ENCODE results near the gene PLCL1.

The PLCL1 gene

DNA sequence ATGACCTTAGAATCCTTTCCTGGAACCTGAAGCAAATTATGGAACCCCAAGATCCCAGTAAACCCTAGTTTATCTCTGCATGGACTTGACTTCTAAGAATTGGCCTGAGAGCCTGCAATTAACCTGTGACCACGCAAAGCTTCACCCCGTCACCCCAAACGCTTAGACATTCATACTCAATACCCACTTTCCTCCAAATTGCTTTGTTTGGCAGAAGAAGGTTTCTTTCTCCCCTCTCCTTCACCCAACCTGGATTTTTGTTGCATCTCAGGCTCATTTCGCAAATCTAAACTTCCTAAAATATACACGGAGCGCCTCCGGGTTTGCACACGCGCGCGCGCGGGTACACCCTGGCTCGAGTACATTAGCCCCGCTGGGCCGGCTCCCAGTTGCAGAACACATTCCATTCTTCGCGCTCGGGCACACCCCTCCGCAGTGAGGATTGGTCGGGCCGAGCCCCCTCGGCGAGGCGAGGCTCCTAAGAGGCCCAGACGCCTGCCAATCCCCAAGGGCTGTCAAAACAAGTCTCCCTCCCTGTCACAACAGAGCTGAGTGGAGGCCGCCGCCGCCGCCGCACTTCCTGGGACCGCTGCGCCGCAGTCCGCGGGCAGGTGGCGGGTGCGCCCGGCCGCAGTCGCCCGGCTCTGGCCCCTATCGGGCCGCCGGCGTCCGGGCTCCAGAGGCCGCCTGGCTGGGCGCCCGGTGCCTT lies at the start of gene PLCL1:
Gene PLCL1, plus strand, starts transcription at position 545 of the 709 bp plus-strand sequence.
- peak; percentile 90 for DNase-seq

DNA sequence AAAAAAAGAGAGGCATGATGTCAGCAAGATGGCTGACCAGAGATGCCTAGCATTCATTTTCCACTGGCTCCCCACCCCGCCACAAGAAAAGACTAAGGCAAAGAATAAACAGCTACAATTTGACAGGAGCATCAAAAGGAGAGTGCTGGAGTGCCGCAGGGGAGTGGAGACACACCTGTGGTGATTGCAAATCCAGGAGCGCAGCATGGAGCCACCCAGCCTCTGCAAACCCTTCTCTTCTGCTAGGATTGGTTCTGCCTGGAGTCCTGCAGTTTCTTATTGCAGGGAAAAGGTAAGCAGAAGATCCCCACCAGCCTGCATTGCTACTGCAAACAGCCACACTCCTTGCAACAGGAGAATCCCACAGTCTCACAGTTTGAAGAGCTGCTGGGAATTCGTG lies 45.4 kb upstream of the PLCL1 start:
- DNase-seq: no peak

DNA sequence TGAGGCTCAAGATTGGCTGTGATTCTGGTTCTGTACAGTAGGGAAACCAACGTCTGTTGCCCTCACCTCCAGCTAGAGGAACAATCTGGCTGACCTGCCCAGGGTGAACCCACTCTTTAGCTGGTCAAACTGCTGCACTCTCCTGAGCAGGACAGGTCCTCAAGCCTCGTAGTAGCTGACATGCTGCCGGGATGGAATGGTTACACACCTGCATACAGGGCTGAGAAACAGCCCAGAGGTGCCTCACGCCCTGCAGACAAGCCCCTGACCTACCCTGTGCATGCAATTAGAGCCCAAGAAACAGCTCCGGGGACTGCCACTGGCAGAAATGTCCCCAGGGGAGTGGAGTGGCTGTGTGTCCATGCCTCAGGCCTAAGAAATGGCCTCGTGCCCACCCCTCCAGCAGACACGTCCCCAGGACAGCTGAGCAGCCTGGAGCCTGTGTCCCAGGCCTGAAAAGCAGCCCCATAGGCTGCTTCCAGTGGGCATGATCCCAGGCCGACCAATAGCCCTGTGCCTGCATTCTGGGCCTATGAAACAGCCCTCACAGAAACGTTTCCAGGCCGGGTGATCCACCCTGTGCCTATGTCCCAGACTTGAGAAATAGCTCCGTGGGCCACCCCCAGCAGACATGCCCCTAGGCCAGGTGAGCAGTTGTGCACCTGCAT lies 44.6 kb upstream of the PLCL1 start:
- no peak for DNase-seq

GRCh38 chr2:197760293-197760657 lies 44.1 kb upstream of the PLCL1 start:
- DNase-seq: no peak

GRCh38 chr2:197777823-197778407 lies 26.5 kb upstream of the PLCL1 start:
- DNase-seq: peak; percentile 13 to 36

- DNase-seq: no peak
Observed at GRCh38 chr2:197779261-197779660, 25.1 kb upstream of the PLCL1 start.

- DNase-seq: no peak
Observed at GRCh38 chr2:197782126-197782525, 22.3 kb upstream of the PLCL1 start.

DNA sequence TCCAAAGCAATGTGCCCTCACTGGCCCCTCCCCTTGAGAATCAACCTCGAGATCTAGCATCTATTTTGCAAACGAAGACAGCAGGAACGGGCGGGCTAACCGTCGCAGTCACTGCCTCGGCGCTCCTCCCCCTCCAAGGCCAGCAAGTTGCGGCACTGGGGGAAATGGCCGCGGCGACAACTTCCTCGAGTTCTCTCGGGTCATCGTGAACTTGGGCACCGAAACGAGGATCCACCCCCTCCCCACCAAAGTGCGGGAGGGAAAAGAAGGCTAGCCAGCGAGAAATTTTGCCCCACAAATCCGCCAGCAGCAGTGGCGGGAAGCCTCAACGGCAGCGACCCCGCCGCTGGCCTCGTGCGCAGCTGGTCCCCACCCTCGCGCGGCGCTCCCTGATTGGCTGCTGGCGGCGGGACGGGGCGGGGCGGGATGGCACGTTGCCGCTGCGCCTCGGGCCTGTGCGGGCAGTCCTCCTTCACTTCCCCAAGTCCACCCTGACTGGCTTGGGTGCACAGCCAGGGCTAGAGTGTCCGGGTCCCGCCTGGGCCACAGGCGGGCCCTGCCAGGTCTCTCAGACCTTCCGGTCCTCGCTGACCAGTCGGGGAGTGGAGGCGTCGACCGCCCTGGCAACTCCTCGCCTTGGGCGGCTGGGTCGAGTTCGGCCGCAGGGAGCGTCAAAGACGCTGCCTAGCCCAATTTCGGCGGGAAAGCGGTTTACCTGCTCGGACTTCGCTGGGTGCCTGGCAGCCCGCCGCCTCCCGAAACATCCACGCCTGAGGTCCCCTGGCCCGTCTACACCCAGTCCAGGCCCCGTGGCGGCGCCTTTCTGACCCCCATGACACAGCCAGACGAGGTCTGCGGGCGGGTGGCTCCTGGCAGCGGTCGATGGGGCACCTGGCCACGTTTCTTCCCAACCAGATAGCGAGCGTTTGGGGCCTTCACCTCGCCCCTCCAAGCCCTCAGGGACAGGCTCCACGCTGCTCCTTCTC lies 19.1 kb upstream of the PLCL1 start, which contains the start of gene BOLL:
Gene BOLL, minus strand, starts transcription at position 364 of the 986 bp plus-strand sequence. CDS start 3,469 bp downstream, outside the sequence.
- DNase-seq: no peak

DNA sequence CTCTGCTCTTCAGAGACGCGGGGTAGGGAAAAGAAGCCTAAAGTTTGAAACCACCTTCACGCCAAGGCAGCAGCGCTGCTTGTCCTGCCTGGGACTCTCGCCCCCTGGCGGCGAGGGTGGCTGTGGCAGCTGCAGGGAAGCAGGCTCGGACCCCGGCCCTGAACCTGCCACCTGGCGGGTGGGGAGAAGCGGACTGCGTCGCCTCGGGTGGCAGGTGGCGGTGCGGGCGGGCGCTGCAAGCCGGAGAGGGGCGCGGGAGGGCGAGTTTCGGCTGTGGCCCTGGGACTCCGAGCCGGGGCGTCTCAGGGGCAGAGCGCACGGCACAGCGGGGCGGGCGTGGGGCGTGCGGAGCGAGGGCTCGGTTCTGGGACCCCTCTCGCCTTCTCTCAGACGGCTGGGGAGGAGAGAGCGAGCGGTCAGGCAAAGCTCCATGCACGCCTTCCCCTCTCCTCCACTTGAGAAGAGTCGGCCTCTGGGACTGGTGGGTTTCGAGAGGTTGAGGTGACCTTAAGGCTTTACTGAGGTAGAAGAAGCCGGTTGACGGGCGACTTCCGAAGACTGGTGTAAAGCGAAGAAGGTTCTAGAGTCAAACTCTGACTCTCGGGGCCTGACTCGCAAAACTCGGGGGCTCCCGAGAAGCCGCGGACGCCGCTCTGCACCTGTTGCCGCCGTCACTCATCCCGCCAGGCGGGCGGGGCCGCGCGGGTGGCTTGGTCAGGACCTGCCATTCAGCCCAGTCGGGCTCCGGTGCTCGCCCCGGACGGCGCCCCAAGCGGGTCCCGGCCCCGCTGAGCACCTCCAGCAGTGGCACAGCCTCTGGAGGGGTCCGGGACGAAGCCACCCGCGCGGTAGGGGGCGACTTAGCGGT lies 18.1 kb upstream of the PLCL1 start:
- DNase-seq: peak; percentile 67 to 77

DNA sequence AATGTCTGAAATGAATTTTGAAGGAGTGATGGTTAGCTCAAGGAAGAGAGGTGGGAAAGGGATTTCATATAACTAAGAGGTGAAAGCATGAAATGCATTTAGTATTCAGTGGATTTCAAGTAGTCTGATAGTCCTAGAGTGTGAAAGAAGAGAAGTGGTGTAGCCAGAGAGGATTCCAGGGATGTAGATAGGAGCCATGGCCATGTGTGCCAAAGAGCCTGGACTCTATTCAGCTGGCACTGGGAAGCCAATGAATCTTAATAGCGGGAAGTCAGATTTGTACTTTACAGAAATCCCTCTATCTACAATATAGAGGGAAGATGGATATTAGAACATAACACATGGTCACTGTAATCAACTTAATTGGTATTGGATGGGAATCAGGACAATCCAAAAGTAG lies 10.9 kb upstream of the PLCL1 start:
- DNase-seq: no peak

- DNase-seq: no peak
Observed at GRCh38 chr2:197795277-197795676, 9.1 kb upstream of the PLCL1 start.

- DNase-seq: no peak
Observed at GRCh38 chr2:197798187-197798586, 6.2 kb upstream of the PLCL1 start.

GRCh38 chr2:197799068-197799467 lies 5.3 kb upstream of the PLCL1 start:
- DNase-seq: no peak

DNA sequence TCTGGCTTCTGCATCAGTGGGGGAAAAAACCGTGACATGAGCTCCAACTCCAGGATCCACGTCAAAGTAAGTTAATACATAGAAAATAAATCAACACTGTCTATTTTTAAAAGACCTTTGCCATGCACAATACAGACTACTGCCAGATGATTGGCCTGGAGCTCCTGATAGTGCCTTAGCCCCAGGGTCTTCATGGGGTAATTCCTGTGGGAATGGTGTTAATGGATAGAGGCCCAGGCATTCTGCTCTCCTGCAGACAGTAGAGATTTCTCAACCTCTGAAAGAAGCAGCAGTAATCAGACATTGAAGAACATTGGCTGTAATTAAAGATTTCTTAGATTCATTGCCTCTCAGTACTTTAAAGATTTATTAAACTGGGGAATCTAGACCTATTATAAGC lies 4.3 kb upstream of the PLCL1 start:
- DNase-seq: no peak

- no peak for DNase-seq
Observed at GRCh38 chr2:197801033-197801432, 3.4 kb upstream of the PLCL1 start.

- DNase-seq: no peak
Observed at GRCh38 chr2:197803033-197803444, 1.4 kb upstream of the PLCL1 start.

DNA sequence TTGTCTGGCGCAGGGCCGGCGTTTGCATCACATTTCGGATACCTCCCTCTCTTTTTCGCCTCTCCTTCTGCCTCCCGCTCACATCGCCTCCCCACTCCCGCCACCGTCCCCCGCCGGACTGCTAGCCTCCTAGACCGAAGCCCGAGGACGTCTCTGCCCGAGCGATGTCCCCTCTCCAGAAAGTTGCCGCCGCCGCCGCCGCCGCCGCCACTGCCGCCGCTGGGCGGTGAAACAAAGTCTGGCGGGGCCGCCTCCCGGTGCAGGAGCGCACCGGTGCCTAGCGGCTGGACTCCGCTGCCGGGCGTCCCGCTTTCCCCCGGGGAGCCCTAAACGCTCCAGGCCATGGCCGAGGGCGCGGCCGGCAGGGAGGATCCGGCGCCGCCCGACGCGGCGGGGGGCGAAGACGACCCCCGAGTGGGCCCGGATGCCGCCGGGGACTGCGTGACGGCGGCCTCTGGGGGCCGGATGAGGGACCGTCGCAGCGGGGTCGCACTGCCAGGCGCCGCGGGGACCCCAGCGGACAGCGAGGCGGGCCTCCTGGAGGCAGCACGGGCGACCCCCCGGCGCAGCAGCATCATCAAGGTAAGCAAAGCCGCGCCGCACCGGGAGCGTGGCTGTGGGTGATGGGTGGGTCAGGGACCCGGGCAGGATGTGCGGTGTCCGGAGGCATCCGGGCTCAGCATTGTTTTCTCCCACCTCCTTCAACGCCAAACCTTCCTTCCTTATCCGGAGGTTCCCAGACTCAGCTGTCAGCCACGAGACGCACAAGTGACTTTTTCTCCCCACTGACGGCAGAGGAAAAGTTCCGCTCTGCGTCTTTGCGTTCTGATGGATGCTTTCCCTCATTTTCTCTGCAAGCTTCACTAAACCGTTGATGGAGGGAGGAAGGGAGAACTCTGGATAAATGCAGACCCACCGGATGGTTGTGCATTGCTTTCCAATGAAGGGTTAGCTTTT lies 643 bp downstream of the PLCL1 start:
- DNase-seq: peak; percentile 44 to 56

DNA sequence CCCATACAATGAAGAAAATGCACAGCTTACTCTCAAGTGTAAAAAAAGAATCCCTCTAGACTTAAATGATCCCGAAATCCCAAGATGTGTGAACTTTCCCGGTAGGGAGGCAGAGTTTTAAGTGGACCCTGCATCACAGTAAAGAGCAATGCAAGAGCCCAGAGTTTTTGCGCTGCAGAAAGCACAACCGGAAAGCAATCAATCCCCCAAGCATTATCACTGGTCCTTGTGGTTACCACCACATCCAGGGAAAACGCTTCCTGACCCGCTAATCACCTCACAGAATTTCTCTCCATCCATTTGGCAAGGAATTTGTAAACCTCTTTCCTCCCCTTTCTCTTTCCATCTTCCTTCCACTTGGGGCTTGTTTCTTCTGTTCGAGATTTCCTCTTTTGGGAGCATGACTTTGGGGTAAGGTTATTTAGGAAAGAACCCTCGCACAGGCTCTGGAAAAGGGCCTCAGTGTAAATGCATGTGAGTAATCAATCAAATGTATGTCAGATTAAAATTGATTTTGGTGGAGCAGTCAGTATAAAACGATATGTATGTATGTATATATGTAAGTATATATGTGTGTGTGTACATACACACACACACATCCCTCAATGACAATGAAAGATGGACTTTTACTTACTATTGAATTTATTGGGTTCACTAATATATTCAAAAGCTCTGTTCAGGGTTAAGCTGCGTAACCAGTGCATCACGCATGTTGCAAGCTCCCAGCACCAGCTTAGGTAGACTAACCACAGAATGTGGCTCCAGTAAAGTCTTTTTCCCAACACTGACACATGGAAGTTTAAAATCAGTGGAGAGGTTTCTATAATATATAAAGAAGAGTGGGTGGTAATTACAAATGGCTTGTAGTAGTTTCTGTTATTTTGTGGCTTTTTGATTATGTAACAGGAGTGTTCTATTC lies 1.6 kb downstream of the PLCL1 start:
- DNase-seq: no peak

- DNase-seq: no peak
Observed at GRCh38 chr2:197809064-197809463, 4.7 kb downstream of the PLCL1 start.

DNA sequence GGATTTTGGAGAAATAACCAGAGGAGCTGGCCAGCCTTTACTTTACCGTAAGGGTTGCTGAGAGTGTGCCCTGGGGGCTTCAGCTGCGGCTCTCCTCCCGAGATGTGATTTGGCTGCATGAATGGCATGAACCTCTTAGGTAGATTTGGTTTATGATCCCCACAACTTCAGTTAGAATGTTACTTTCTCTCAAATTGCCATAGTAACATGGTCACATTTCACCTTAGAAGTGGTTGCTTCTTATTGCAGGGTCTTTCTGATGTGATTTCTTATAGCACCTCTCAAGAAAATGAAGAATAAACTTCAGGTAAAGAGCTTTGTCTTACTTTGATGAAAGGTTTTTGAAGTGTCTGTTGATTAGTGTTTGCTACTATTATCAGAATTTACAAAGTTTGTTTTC lies 5.6 kb downstream of the PLCL1 start:
- DNase-seq: no peak

Data from stimulated activated CD4-positive, alpha-beta T cell treated with anti-CD3 and anti-CD28 coated beads, Interleukin-2, amount 100 ng/mL, for 24 hours (primary cell).